Fibroblast of skin of right biceps (primary cell): ENCODE data around the gene TMPRSS11D.

Experiments used
- DNase-seq: peaks from one replicate; pipeline ENCODE4 v3.0.0-alpha.2; 2013

Gene TMPRSS11D

GRCh38 chr4:67883902-67884301, at the start of gene TMPRSS11D:
Gene TMPRSS11D (minus strand): TSS chr4:67884002. CDS start chr4:67883933, 69 bp downstream.
- DNase-seq: no peak

- peak; percentile 29 for DNase-seq
Measured at GRCh38 chr4:67933038-67933437, 49.2 kb upstream of the TMPRSS11D start.

- no peak for DNase-seq
Measured at GRCh38 chr4:67931256-67931655, 47.5 kb upstream of the TMPRSS11D start.

GRCh38 chr4:67929426-67929825, 45.6 kb upstream of the TMPRSS11D start:
- peak; percentile 88 for DNase-seq

DNA sequence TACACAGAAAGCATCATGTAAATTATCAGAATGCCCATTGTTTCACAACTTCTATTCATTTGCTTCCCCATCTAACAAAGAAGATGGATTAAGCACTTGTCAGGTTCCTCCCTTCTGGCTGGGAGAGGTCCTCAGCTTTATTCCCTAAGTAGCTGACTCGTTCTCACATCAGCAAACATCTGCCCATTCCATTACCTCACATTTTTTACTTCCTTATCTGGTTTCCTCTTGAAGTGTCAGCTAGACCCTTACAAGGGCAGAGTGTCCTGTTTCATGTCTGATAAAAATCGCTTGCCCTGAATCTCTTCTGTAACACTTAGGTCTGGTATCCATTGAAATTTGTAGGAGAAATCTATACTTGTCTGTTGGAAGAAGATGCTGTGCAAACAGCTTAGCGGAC, 44.7 kb upstream of the TMPRSS11D start:
- peak; percentile 4 for DNase-seq

DNA sequence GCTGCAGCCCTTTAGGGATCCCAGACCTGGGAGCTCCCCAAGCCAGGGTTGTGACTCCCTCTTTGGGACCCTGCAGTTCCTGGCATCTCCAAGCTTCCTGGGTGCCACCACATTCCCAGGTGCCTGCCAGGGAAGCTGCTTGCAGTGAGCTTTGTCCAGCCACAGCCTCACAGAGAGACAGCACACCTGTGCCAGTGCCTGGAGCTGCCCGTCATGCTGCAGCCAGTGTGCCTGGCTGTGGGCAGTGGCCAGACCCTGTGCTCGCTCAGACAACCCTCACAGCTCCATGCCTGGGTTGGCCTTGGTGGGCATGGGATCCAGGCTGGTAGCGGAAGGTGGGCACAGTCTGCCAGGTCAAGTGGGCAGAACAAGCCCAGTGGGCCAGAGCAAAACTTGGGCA, 43.4 kb upstream of the TMPRSS11D start:
- no peak for DNase-seq

DNA sequence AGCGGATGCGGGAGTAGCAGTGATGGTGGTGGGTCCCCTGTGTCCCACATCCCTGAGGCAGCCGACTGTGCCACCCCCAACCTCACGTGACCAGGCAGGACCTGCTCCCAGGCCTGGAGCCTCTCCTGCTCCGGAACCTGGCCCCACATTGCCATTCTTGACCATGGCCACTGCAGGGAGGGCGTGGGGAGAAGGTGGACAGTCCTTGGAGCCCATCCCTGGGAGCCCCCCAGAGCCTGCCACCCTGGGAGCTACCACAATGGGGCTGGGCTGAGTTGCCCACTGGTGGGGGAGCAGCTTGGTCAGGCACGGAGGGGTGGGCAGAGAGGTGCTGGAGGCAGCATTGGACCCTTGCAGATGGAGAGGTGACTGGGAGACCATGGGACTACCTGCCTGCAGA, 42.7 kb upstream of the TMPRSS11D start:
- DNase-seq: no peak

GRCh38 chr4:67922697-67923096, 38.9 kb upstream of the TMPRSS11D start:
- peak; percentile 78 for DNase-seq

GRCh38 chr4:67918428-67918827, 34.6 kb upstream of the TMPRSS11D start:
- peak; percentile 8 for DNase-seq

DNA sequence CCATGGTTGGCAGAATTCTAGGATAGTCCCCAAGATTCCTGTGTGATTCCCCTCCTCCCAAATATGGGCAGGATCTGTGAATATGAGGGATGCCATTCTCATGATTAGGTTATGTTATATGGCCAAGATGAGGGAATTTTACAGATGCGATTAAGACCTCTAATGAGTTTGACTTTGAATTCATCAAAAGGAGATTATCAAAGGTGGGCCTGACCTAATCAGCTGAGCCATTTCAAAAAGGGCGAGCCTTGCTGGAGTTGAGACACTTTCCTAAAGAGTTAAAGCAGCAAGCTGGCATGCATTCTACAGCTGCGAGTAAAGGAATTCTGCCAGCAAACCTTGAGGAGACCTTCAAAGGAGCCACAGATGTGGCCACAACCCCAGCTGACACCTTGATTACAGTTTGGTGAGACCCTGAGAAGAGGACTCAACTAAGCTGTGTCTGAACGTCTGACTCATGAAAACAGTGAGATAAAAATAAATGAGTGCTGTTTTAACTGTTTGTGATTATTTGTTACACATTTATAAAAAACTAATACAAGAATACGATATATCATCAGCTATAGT, 31.7 kb upstream of the TMPRSS11D start:
- DNase-seq: no peak

GRCh38 chr4:67912080-67912479, 28.3 kb upstream of the TMPRSS11D start:
- no peak for DNase-seq

DNA sequence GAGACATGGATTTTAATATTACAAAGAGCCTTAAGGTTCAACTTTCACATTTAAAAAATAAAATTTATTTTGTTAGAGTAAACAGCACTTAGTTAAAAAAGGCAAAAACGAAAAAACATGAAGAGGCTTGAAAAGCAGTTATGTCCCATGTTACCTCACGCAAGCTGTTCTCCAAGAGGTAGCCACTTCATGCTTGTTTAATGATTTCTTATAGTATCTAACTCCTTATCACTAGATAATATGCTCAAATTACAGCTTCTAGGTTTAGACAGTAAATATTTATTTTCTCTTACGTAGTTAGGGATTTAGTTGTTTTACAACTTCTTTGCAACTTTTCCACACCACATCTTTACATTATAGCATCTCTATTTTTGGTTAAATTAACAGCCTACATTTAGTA, 27.8 kb upstream of the TMPRSS11D start:
- no peak for DNase-seq

GRCh38 chr4:67911141-67911540, 27.3 kb upstream of the TMPRSS11D start:
- no peak for DNase-seq

DNA sequence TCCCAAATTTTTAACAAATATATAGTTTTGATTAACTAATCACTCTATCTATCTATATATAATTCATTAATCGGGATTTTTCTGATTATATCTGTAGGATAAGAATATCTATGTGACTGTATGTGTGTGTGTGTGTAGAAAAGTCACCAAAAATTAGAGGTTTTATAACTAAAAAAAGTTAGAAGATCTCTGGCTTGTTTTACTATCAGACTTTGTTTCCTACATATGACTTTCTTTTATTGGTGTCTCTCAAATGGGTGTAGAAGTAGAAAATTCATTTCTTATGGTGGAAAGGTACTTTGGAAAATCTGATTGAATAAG, 26.7 kb upstream of the TMPRSS11D start:
- DNase-seq: no peak

DNA sequence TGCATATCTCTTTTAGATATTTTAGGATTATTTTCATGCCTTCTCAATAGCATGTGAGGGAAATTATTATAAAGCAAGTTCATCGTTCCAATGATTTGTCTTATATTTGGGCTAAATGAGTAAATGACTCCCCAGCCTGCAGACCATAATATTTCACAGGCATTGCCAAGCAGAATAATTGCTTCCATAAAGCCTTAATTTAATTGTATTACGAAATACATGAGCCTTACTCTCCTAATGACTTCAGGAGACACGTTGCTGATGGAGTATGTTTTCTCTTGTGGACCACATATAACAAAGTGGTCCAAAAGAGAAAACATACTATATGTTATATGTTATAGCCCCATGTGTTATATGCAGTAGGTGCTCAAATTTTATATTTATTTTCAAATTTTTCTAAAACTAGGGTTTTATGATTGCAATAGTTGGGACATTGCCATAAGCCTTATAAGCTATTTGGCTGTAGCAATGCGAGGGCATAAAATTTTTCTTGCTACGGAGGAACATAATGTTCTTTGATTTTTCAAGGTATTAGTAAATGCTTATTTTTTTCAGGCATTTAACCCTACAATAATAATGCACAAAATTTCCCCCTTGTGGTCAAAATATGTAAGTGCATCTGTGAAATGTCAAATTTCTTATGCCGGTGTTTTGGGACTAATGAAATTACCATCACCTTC, 26.2 kb upstream of the TMPRSS11D start:
- peak; percentile 27 for DNase-seq

DNA sequence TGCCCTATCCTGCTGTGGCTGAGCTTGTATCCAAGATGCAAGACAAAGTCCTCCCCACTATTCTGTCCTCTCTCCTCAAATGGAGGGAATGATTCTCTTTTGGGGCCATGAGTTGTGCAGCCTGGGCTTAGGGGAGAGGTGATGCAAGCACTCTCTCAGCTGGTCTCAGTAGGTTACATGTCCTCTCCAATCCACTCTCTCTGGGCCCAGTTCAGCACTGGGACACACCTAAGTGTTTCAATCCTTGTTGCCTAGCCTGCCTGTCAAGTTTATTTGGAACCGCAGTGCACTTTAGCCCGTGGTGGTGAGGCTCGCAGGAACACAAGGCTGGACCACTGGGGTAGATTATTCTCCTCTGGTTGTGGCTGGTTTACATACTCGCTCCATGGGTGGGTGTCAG, 23.8 kb upstream of the TMPRSS11D start:
- no peak for DNase-seq

- DNase-seq: no peak
Measured at GRCh38 chr4:67899096-67899495, 15.3 kb upstream of the TMPRSS11D start.

DNA sequence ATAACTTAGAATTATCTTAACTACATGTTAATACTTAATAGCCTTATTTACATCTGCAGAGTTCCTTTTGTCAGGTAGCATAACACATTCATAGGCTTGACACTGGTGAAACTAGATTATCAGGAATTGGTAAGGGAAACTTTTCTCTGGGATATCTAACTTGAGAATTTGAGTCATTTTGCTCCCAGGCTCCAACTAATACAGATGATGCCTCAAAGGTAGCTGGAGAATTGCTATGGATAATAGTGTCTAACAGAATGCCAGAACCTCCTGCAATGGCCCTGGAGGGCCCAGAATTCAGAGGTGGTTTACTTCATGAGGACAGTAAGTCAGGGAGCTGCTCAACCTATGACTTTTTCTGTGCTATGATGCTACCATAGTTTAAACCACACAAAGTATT, 13.9 kb upstream of the TMPRSS11D start:
- DNase-seq: no peak

- no peak for DNase-seq
Measured at GRCh38 chr4:67896421-67897065, 12.7 kb upstream of the TMPRSS11D start.

- DNase-seq: no peak
Measured at GRCh38 chr4:67894659-67895058, 10.9 kb upstream of the TMPRSS11D start.

GRCh38 chr4:67892905-67893304, 9.1 kb upstream of the TMPRSS11D start:
- peak; percentile 11 for DNase-seq

DNA sequence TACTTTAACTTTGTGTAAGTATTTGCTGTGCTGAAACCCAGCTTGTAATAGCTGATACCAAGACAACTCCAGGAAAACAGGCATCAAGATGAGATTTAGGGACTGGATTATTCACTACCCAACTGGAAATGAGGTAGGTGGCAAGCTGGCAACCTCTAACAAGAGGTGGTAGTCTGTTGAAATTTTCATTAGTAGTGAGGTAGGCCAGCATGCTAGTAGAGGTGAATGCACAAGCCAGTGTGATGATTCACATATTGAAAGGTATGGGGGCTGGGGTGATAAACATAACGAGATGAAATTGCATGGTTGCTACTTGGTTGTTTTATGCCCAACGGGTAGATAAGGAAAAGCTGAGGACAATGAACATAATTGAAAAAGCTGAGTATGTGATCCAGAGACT, 8.5 kb upstream of the TMPRSS11D start:
- DNase-seq: no peak

DNA sequence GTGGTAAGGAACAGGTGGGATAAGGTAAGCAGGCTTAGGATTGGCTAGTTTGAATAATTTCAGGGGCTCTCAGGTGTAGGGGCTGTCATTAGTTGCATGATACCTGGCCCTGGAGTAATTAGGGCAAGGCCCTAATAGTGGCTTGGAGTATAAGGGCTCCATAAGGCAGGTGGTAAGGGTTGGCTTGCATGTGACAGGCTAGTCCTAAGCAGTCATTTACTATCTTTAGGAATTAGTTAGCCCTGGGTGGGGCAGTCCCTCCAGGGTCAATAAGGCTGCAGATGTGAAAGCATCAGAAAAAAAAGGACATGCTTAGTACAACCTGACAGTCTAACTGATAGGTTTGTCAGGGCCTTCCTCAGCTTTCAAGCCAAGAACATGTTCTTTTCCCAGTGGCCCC, 7.8 kb upstream of the TMPRSS11D start:
- DNase-seq: no peak

DNA sequence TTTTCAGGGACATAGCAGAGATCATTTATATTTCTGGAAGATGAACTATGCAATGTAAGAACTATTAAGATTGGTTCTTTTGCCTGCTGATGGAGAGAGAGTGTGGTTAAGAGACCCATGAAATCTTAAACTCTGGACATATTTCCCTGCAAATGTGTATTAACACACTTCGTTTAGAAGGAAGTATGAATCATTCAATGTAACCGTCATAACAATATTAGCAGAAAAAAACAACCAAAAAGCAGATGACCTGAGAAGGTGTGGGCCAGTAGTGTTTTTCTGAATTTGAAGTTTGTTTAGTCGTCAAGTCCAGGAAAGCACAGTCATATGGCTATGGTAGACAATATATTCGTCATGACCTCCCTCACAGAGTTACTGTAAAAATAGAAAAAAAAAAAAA, 2.5 kb upstream of the TMPRSS11D start:
- peak; percentile 57 for DNase-seq

GRCh38 chr4:67885762-67886161, 2.0 kb upstream of the TMPRSS11D start:
- peak; percentile 97 for DNase-seq
